SK-N-SH (cell line): Measurements from ENCODE around the gene DNAH6. TPM values are rescaled to one million over a fixed set of nuclear protein-coding genes. Genes with fewer than 3 reads are reported as not detected.

Source experiments
- CHD2 ChIP-seq: fragments of 150-350 bp; IDR thresholded peaks from 2 replicates; pipeline ENCODE4 v1.6.1; 2018; ENCODE audit warnings: low read length; ENCODE audit not compliant: partially characterized antibody
- CTCF ChIP-seq: fragments of 200-600 bp; sonication (generic); IDR thresholded peaks from 2 replicates; pipeline ENCODE4 v1.6.1; 2017; ENCODE audit warnings: antibody characterized with exemption, mild to moderate bottlenecking, moderate library complexity
- EP300 ChIP-seq, 2 experiments: IDR thresholded peaks; 2 replicates each; pipeline versions ENCODE4 v1.4.0 to v1.6.1; 2012; ENCODE audit warnings: borderline replicate concordance in 1 of 2, low read depth in 1 of 2, low read length in 1 of 2
- EZH2phosphoT487 ChIP-seq: fragments of 200-600 bp; sonication (generic); IDR thresholded peaks from 2 replicates; pipeline ENCODE4 v1.6.1; 2017; ENCODE audit warnings: low read depth, mixed run types, mild to moderate bottlenecking, antibody characterized with exemption, moderate library complexity, borderline replicate concordance
- FOXJ3 ChIP-seq: sonication (generic); formaldehyde crosslinking; IDR thresholded peaks from 2 replicates; pipeline ENCODE4 v1.5.1; 2020; ENCODE audit warnings: mild to moderate bottlenecking, missing genetic modification reagents
- FOXM1 ChIP-seq: IDR thresholded peaks from 2 replicates; pipeline ENCODE4 v1.4.0; 2012; ENCODE audit warnings: low read depth, mild to moderate bottlenecking
- GABPA ChIP-seq: IDR thresholded peaks from 2 replicates; pipeline ENCODE4 v1.4.0; 2012; ENCODE audit warnings: low read depth, mild to moderate bottlenecking
- GATA2 ChIP-seq: sonication (generic); formaldehyde crosslinking; IDR thresholded peaks from 2 replicates; pipeline ENCODE4 v1.5.0; 2020; ENCODE audit warnings: mild to moderate bottlenecking, missing genetic modification reagents
- JUND ChIP-seq: IDR thresholded peaks from 2 replicates; pipeline ENCODE4 v1.4.0; 2012
- MEF2A ChIP-seq: IDR thresholded peaks from 2 replicates; pipeline ENCODE4 v1.4.0; 2012; ENCODE audit warnings: low read depth, borderline replicate concordance
- NFIC ChIP-seq: IDR thresholded peaks from 2 replicates; pipeline ENCODE4 v1.4.0; 2012; ENCODE audit warnings: borderline replicate concordance
- NRF1 ChIP-seq: IDR thresholded peaks from 2 replicates; pipeline ENCODE4 v1.6.1; 2012; ENCODE audit warnings: low read depth, mild to moderate bottlenecking, low read length
- POLR2AphosphoS5 ChIP-seq: IDR thresholded peaks from 2 replicates; pipeline ENCODE4 v1.6.1; 2012; ENCODE audit warnings: low read depth, low read length
- RAD21 ChIP-seq: IDR thresholded peaks from 2 replicates; pipeline ENCODE4 v1.6.1; 2012; ENCODE audit warnings: mild to moderate bottlenecking, low read length
- RFX5 ChIP-seq: IDR thresholded peaks from 2 replicates; pipeline ENCODE4 v1.6.1; 2012; ENCODE audit warnings: mild to moderate bottlenecking, improper control_type of control experiment, low read length
- SMC3 ChIP-seq: IDR thresholded peaks from 2 replicates; pipeline ENCODE4 v1.6.1; 2012; ENCODE audit warnings: low read depth, low read length, improper control_type of control experiment
- TCF12 ChIP-seq: IDR thresholded peaks from 2 replicates; pipeline ENCODE4 v1.4.0; 2012
- TEAD4 ChIP-seq: IDR thresholded peaks from 2 replicates; pipeline ENCODE4 v1.4.0; 2012; ENCODE audit warnings: mild to moderate bottlenecking, borderline replicate concordance; ENCODE audit not compliant: insufficient read depth
- USF1 ChIP-seq: IDR thresholded peaks from 2 replicates; pipeline ENCODE4 v1.4.0; 2012; ENCODE audit warnings: low read depth, borderline replicate concordance
- polyA plus RNA-seq, 3 experiments: library from polyadenylated mRNA; depleted of rRNA; stranded (reverse); fragments of >200 nt; gene quantifications; 2 replicates each; pipeline ENCODE4 v1.2.3, GENCODE V29; 2012
- TF ChIP-seq, protein P1 (sequence below): IDR thresholded peaks from 2 replicates; pipeline ENCODE4 v1.4.0; 2012; ENCODE audit warnings: low read depth, borderline replicate concordance
- TF ChIP-seq, protein P2 (sequence below): IDR thresholded peaks from 2 replicates; pipeline ENCODE4 v1.4.0; 2012; ENCODE audit warnings: low read depth
- TF ChIP-seq, protein P3 (sequence below): IDR thresholded peaks from 2 replicates; pipeline ENCODE4; 2012

The DNAH6 gene
- polyA plus RNA-seq, 1 of the 3 experiments (the other 2 are of a cell fraction): 0.03 TPM

- TF ChIP-seq FOXM1 (no peak), NRF1 (no peak), RAD21 (no peak), FOXJ3 (no peak), NFIC (peak; percentile 63; the same call in 1 of the 2 replicates), EP300 (IDR thresholded peaks at IDR 0.05; ENCODE audit: borderline replicate concordance in 1 of 2, low read depth in 1 of 2, low read length in 1 of 2) (peak in 1 of 2 experiments; percentile 57; a peak in 1 of 4 replicates), CTCF (no peak), JUND (peak; percentile 78), CHD2 (no peak), GATA2 (CRISPR knock-in tag) (no peak), POLR2AphosphoS5 (no peak), RFX5 (no peak), USF1 (no peak), TCF12 (peak; percentile 60; the same call in 1 of the 2 replicates), GABPA (0 out of 2 replicates have a peak, but pooled peaks have one; percentile 6), EZH2phosphoT487 (no peak), SMC3 (no peak), TEAD4 (peak; percentile 85), MEF2A (no peak)
- TF ChIP-seq, protein P1, sequence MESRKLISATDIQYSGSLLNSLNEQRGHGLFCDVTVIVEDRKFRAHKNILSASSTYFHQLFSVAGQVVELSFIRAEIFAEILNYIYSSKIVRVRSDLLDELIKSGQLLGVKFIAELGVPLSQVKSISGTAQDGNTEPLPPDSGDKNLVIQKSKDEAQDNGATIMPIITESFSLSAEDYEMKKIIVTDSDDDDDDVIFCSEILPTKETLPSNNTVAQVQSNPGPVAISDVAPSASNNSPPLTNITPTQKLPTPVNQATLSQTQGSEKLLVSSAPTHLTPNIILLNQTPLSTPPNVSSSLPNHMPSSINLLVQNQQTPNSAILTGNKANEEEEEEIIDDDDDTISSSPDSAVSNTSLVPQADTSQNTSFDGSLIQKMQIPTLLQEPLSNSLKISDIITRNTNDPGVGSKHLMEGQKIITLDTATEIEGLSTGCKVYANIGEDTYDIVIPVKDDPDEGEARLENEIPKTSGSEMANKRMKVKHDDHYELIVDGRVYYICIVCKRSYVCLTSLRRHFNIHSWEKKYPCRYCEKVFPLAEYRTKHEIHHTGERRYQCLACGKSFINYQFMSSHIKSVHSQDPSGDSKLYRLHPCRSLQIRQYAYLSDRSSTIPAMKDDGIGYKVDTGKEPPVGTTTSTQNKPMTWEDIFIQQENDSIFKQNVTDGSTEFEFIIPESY: no peak
- TF ChIP-seq, protein P2, sequence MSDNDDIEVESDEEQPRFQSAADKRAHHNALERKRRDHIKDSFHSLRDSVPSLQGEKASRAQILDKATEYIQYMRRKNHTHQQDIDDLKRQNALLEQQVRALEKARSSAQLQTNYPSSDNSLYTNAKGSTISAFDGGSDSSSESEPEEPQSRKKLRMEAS: no peak
- TF ChIP-seq, protein P3, sequence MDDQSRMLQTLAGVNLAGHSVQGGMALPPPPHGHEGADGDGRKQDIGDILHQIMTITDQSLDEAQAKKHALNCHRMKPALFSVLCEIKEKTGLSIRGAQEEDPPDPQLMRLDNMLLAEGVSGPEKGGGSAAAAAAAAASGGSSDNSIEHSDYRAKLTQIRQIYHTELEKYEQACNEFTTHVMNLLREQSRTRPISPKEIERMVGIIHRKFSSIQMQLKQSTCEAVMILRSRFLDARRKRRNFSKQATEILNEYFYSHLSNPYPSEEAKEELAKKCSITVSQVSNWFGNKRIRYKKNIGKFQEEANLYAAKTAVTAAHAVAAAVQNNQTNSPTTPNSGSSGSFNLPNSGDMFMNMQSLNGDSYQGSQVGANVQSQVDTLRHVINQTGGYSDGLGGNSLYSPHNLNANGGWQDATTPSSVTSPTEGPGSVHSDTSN: peak; percentile 22; the same call in 1 of the 2 replicates
These were observed 22.8 kb upstream of the DNAH6 start (continued) for GRCh38 chr2:84493514-84493913.
